K562 (cell line): ENCODE results near the gene HYAL1. TPM values are rescaled to one million over a fixed set of nuclear protein-coding genes. Genes with fewer than 3 reads are reported as not detected.

ENCODE experiments used
- CREM ChIP-seq: IDR thresholded peaks from 2 replicates; pipeline ENCODE4 v1.6.1; 2014; ENCODE audit warnings: antibody characterized with exemption, low read depth
- DIDO1 ChIP-seq: fragments of 450-650 bp; IDR thresholded peaks from 2 replicates; pipeline ENCODE4 v1.6.1; 2016; ENCODE audit warnings: low read depth, missing biosample characterization, missing genetic modification characterization
- ELF2 ChIP-seq: fragments of 250-450 bp; sonication (Bioruptor Pico); IDR thresholded peaks from 2 replicates; pipeline ENCODE4 v1.5.0; 2021; ENCODE audit warnings: mild to moderate bottlenecking
- FOXA1 ChIP-seq: fragments of 450-650 bp; IDR thresholded peaks from 2 replicates; pipeline ENCODE4 v1.6.1; 2016; ENCODE audit warnings: mild to moderate bottlenecking, borderline replicate concordance
- FOXA3 ChIP-seq, 2 experiments: fragments of 450-650 bp in 1 of 2; sonication (generic) in 1 of 2; formaldehyde crosslinking; IDR thresholded peaks in 1 of 2; conservative IDR thresholded peaks in 1 of 2; 2 replicates each; pipeline versions ENCODE4 v1.4.0 to v1.8.0; 2020 to 2022; ENCODE audit warnings: mild to moderate bottlenecking in 2 of 2, missing genetic modification reagents in 1 of 2
- TBP ChIP-seq: optimal IDR thresholded peaks from 2 replicates; pipeline ENCODE3; 2011; ENCODE audit warnings: low read depth, low read length, improper control_type of control experiment
- ZBTB7A ChIP-seq: IDR thresholded peaks from 2 replicates; pipeline ENCODE4 v1.6.1; 2011; ENCODE audit warnings: low read depth, mild to moderate bottlenecking, low read length, moderate library complexity, borderline replicate concordance; ENCODE audit not compliant: control insufficient read depth
- ZNF696 ChIP-seq: fragments of 250-450 bp; sonication (Bioruptor Pico); conservative IDR thresholded peaks from 2 replicates; pipeline ENCODE4 v1.4.0; 2020; ENCODE audit warnings: mild to moderate bottlenecking, moderate library complexity
- polyA plus RNA-seq, 8 experiments: library from polyadenylated mRNA; depleted of rRNA in 4 of 8; stranded (reverse) in 5 of 8; unstranded in 3 of 8; fragments of >200 nt; fragmentation: Nextera tagmentation in 2 of 8; fragmentation: Illumina TruSeq in 1 of 8; extraction: Ambion mirVana in 2 of 8; extraction: Trizol in 1 of 8; gene quantifications; 2 replicates each; pipeline versions ENCODE4 v1.2.1 to v1.2.3, GENCODE V29; 2011 to 2014; ENCODE audit warnings: inconsistent platforms in 1 of 8, missing spikeins in 1 of 8
- total RNA-seq, 7 experiments: library from RNA; depleted of rRNA in 6 of 7; stranded (reverse); fragments of >200 nt in 6 of 7; fragmentation: Illumina TruSeq in 2 of 7; extraction: Trizol in 2 of 7; gene quantifications; 2 replicates each; pipeline versions ENCODE4 v1.2.1 to v1.2.3, GENCODE V29; 2011 to 2021; ENCODE audit warnings: low replicate concordance in 1 of 7
- TF ChIP-seq, protein P1 (sequence below): IDR thresholded peaks from 2 replicates; pipeline ENCODE4 v1.6.1; 2011; ENCODE audit warnings: borderline replicate concordance, low read depth, mild to moderate bottlenecking, moderate library complexity, low read length; ENCODE audit not compliant: insufficient read depth, poor library complexity, severe bottlenecking
- TF ChIP-seq, protein P2 (sequence below), 2 experiments: fragments of 150-350 bp in 1 of 2; IDR thresholded peaks; 2 replicates each; pipeline ENCODE4 v1.6.1; 2012 to 2016; ENCODE audit warnings: low read depth in 2 of 2, low read length in 2 of 2, mild to moderate bottlenecking in 1 of 2, moderate library complexity in 1 of 2
- TF ChIP-seq, protein P3 (sequence below): fragments of 250-450 bp; sonication (Bioruptor Pico); IDR thresholded peaks from 2 replicates; pipeline ENCODE4 v1.8.0; 2022; ENCODE audit warnings: moderate library complexity, mild to moderate bottlenecking, inconsistent platforms
- TF ChIP-seq, protein P4 (sequence below): fragments of 450-650 bp; formaldehyde crosslinking; conservative IDR thresholded peaks from 2 replicates; pipeline ENCODE4 v1.4.0; 2022; ENCODE audit warnings: mild to moderate bottlenecking, missing genetic modification characterization
- TF ChIP-seq, protein P5 (sequence below): fragments of 450-650 bp; IDR thresholded peaks from 2 replicates; pipeline ENCODE4 v1.6.1; 2016; ENCODE audit warnings: missing biosample characterization, missing genetic modification characterization

The HYAL1 gene
- total and polyA plus RNA-seq, 9 of the 15 experiments (the other 6 are each of a cell fraction or from before 2014, with no cell fraction given), result 1.4 to 8.5 (median 4.7) TPM

DNA sequence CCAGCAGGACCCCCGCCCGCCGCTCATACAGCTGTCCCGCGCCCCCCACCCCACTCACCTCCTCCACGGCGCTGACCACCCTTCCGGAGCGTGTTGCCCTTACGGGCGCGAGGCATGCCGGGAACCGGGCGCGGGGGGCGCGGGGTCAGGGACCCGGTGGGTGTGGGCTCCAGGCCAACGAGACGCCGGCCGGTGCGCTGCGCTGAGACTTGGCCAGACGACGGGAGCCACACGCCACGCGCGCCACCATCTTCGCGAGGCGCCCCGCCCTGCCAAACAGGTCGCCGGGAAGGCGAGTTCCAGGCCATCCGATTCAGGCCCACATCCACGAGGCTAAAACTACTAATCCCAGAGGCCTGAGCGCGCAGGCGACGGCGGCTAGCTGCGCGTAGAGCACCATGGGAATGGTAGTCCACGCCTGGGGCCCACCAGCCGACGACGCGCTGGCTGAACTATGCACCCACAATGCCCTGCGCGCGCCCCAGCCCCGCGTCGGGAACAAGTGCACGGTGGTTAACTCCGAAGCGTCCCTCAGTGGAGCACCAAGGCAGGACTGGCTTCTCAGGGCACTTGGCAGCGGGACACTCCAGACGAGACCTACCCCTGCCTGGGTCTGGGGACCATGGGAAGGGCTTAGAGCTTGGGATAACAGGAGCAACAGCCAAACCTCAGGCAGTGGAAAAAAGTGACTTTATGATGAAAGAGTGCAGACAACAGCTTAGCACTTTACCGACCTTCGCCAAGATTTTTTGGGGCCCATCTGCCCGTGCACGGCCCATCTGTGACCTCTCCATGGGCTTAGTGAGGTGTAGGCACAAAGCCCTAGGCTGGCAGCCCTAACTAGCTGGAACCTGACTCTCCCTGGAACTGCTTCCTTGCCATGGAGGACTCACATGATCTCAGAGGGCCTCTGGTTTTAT is 11.0 kb downstream of the HYAL1 start, which contains the start of gene IFRD2 (continued):
- TF ChIP-seq, protein P1, sequence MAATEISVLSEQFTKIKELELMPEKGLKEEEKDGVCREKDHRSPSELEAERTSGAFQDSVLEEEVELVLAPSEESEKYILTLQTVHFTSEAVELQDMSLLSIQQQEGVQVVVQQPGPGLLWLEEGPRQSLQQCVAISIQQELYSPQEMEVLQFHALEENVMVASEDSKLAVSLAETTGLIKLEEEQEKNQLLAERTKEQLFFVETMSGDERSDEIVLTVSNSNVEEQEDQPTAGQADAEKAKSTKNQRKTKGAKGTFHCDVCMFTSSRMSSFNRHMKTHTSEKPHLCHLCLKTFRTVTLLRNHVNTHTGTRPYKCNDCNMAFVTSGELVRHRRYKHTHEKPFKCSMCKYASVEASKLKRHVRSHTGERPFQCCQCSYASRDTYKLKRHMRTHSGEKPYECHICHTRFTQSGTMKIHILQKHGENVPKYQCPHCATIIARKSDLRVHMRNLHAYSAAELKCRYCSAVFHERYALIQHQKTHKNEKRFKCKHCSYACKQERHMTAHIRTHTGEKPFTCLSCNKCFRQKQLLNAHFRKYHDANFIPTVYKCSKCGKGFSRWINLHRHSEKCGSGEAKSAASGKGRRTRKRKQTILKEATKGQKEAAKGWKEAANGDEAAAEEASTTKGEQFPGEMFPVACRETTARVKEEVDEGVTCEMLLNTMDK, result no peak
- TF ChIP-seq TBP, result peak; percentile 63
- TF ChIP-seq ZBTB7A, result peak; percentile 77; the same call in 1 of the 2 replicates
- TF ChIP-seq, protein P2, sequence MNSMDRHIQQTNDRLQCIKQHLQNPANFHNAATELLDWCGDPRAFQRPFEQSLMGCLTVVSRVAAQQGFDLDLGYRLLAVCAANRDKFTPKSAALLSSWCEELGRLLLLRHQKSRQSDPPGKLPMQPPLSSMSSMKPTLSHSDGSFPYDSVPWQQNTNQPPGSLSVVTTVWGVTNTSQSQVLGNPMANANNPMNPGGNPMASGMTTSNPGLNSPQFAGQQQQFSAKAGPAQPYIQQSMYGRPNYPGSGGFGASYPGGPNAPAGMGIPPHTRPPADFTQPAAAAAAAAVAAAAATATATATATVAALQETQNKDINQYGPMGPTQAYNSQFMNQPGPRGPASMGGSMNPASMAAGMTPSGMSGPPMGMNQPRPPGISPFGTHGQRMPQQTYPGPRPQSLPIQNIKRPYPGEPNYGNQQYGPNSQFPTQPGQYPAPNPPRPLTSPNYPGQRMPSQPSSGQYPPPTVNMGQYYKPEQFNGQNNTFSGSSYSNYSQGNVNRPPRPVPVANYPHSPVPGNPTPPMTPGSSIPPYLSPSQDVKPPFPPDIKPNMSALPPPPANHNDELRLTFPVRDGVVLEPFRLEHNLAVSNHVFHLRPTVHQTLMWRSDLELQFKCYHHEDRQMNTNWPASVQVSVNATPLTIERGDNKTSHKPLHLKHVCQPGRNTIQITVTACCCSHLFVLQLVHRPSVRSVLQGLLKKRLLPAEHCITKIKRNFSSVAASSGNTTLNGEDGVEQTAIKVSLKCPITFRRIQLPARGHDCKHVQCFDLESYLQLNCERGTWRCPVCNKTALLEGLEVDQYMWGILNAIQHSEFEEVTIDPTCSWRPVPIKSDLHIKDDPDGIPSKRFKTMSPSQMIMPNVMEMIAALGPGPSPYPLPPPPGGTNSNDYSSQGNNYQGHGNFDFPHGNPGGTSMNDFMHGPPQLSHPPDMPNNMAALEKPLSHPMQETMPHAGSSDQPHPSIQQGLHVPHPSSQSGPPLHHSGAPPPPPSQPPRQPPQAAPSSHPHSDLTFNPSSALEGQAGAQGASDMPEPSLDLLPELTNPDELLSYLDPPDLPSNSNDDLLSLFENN (IDR thresholded peaks at IDR 0.05; ENCODE audit: low read depth in 2 of 2, low read length in 2 of 2), result no peak
- TF ChIP-seq, protein P3, sequence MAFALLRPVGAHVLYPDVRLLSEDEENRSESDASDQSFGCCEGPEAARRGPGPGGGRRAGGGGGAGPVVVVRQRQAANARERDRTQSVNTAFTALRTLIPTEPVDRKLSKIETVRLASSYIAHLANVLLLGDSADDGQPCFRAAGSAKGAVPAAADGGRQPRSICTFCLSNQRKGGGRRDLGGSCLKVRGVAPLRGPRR (CRISPR knock-in tag), result no peak
- TF ChIP-seq FOXA3 (CRISPR knock-in tag; conservative IDR thresholded peaks at IDR 0.05 in 1 of 2, IDR thresholded peaks at IDR 0.05 in 1 of 2), result no peak
- TF ChIP-seq FOXA1, result no peak
- TF ChIP-seq, protein P4, sequence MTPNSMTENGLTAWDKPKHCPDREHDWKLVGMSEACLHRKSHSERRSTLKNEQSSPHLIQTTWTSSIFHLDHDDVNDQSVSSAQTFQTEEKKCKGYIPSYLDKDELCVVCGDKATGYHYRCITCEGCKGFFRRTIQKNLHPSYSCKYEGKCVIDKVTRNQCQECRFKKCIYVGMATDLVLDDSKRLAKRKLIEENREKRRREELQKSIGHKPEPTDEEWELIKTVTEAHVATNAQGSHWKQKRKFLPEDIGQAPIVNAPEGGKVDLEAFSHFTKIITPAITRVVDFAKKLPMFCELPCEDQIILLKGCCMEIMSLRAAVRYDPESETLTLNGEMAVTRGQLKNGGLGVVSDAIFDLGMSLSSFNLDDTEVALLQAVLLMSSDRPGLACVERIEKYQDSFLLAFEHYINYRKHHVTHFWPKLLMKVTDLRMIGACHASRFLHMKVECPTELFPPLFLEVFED (CRISPR knock-in tag), result no peak
- TF ChIP-seq ZNF696, result no peak
- TF ChIP-seq, protein P5, sequence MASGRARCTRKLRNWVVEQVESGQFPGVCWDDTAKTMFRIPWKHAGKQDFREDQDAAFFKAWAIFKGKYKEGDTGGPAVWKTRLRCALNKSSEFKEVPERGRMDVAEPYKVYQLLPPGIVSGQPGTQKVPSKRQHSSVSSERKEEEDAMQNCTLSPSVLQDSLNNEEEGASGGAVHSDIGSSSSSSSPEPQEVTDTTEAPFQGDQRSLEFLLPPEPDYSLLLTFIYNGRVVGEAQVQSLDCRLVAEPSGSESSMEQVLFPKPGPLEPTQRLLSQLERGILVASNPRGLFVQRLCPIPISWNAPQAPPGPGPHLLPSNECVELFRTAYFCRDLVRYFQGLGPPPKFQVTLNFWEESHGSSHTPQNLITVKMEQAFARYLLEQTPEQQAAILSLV (tag), result no peak
- TF ChIP-seq CREM, result peak; percentile 99
- TF ChIP-seq ELF2, result no peak
- TF ChIP-seq DIDO1 (tag), result peak; percentile 67; the same call in 1 of the 2 replicates
